NCI-H146 (cell line): ENCODE measurements around the gene IL1B.
"Not testable (repeated sequence)": the region's sequence is repeated elsewhere in the genome, so short reads cannot be mapped to it uniquely, and the experiment has no call there.

Experiments
- DNase-seq: peaks from one replicate; lab custom pipeline; 2025; lab: John Stamatoyannopoulos, UW

The IL1B gene

GRCh38 chr2:112836695-112837117 is at the start of gene IL1B:
Gene IL1B (minus strand): TSS chr2:112836779. CDS start chr2:112836229, 550 bp downstream.
- no peak for DNase-seq

GRCh38 chr2:112886291-112886690 is 49.7 kb upstream of the IL1B start:
- no peak for DNase-seq

- DNase-seq = no peak
These were observed 48.9 kb upstream of the IL1B start for GRCh38 chr2:112885506-112885902.

- DNase-seq = peak; percentile 3
These were observed 48.4 kb upstream of the IL1B start for GRCh38 chr2:112884869-112885505.

- no peak for DNase-seq
These were observed 47.1 kb upstream of the IL1B start for GRCh38 chr2:112883669-112884068.

- no peak for DNase-seq
These were observed 44.8 kb upstream of the IL1B start for GRCh38 chr2:112881217-112881985.

GRCh38 chr2:112880696-112881095 is 44.1 kb upstream of the IL1B start:
- DNase-seq = no peak

- DNase-seq = no peak
These were observed 43.5 kb upstream of the IL1B start for GRCh38 chr2:112880091-112880531.

- DNase-seq = no peak
These were observed 43.0 kb upstream of the IL1B start for GRCh38 chr2:112879491-112880041.

- DNase-seq = no peak
These were observed 40.8 kb upstream of the IL1B start for GRCh38 chr2:112877423-112877822.

GRCh38 chr2:112876971-112877361 is 40.4 kb upstream of the IL1B start:
- no peak for DNase-seq

GRCh38 chr2:112876257-112876970 is 39.8 kb upstream of the IL1B start:
- no peak for DNase-seq

GRCh38 chr2:112870841-112871835 is 34.6 kb upstream of the IL1B start:
- DNase-seq = no peak

- peak; percentile 55 for DNase-seq
These were observed 32.8 kb upstream of the IL1B start for GRCh38 chr2:112869258-112869842.

GRCh38 chr2:112867701-112868631 is 31.4 kb upstream of the IL1B start:
- DNase-seq = no peak

GRCh38 chr2:112866128-112866835 is 29.7 kb upstream of the IL1B start:
- DNase-seq = no peak

- no peak for DNase-seq
These were observed 27.5 kb upstream of the IL1B start for GRCh38 chr2:112864072-112864471.

GRCh38 chr2:112859406-112860183 is 23.0 kb upstream of the IL1B start:
- DNase-seq = not testable (repeated sequence)
